ENCODE measurements around the gene RABAC1.
"Not testable (repeated sequence)": the region's sequence is repeated elsewhere in the genome, so short reads cannot be mapped to it uniquely, and the experiment has no call there.

RABAC1 gene

DNA sequence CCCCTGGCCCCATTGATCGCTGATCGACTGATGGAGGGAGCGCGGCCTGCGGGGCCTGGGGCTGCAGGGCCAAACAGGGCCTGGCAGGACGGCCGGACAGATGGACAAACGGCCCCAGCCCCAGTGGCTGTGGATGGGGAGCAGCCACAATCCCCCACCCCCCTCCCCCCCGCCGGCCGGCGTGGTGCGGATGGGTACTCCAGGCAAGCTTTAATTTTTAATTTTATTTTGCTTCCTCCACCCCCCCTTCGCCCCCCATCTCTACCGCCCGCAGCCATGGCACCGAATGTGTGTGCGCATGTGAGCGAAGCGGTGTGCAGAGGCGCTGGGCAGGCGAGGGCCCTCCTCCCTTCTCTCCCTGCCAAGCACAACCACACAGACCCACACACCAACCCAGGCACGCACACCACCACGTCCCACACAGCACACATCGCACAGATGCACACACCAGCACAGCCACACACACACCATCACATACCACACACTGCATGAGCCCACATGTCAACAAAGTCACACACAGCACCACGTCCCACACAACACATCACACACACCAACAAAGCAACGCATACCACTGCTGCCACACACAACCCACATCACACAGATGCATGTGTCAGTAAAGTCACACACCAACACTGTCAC, 43.2 kb downstream of the RABAC1 start:
- no peak for DNase-seq (ENCODE audit: low read depth, low spot score)

DNA sequence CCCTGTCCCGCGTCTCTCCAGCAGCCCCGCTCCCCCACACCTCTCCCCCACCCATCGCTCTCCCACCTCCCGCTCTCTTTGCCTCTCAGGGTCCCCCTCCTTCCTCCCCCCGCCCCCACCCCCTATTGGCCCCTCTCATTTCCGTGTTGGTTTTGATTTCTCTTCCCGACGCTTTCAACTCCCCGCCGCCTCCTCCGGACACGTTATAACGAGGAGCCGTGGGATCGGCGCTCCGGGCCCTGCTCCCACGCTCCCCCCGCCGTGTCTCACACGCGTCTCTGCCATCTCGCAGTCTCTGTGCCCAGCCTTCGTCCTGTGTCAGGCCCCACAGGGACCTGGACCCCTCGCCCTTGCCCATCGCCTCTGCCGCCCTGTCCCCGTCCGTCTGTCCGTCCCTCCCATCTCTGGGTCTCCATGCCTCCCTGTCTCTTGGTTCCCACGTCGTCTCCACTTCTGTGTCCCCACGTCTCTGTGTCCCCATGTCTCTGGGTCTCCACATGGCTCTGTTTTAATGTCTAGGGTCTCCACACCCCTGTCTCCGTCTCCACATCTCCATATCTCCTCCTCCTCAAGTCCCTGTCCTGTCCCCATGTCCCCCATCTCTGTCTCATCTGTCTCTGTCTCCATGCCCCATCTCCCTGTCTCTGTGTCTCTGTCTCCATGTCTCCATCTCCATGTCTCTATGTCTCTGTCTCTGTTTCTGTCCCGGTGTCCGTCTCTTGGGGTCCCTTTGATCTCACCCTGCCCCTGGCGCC, 43.9 kb downstream of the RABAC1 start:
- DNase-seq (ENCODE audit: low read depth, low spot score): no peak

GRCh38 chr19:41914424-41914834, 44.7 kb downstream of the RABAC1 start:
- not testable (repeated sequence) for DNase-seq (ENCODE audit: low read depth, low spot score)

GRCh38 chr19:41913538-41914423, 45.3 kb downstream of the RABAC1 start:
- no peak for DNase-seq (ENCODE audit: low read depth, low spot score)

GRCh38 chr19:41912899-41913537, 46.1 kb downstream of the RABAC1 start:
- no peak for DNase-seq (ENCODE audit: low read depth, low spot score)

- DNase-seq (ENCODE audit: low read depth, low spot score): no peak
Measured at GRCh38 chr19:41911889-41912731, 47.0 kb downstream of the RABAC1 start.

DNA sequence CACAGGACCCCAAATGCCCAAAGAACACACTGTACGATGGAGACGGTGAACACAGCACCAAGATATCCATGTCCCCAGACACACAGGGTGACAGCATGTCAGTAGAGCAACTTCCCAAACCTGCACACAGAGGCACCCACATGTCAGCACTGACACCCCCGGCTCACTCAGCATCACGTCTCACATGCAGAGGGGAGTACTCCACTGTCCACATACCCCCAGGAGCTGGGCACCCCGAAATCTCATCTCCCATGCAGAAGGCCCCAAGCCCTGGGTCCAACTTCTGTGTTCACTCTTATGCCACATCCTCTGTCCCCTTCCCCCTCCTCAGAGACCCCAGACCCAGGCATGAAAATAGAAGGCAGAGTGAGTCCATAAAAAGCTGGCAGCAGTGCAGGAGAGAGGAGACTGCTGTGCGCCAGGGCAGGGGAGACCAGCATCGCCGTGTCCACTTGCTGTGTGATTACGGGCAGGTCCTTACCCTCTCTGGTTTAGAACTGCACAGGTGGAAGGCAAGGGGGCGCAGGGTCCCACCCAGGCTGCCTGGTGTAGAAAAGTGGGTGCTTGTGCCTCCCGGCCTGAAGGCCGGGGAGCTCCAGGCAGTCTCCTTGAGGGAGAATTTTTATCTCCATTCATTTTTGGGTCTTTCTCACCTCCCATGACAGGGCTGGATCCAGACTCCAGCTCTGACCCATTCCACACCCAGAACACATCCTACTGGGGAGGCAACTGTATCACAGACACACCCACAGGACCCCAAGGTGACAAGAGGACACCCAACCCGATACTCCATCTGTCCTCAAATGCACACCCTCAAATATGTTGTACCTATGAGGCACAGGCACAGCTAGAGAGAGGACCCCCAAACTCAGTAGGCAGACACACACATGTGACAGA, 47.9 kb downstream of the RABAC1 start:
- DNase-seq (ENCODE audit: low read depth, low spot score): no peak

GRCh38 chr19:41910240-41910991, 48.7 kb downstream of the RABAC1 start:
- no peak for DNase-seq (ENCODE audit: low read depth, low spot score)

GRCh38 chr19:41909706-41910105, 49.4 kb downstream of the RABAC1 start:
- DNase-seq (ENCODE audit: low read depth, low spot score): no peak

GRCh38 chr19:41908724-41909464, 50.2 kb downstream of the RABAC1 start:
- no peak for DNase-seq (ENCODE audit: low read depth, low spot score)

DNA sequence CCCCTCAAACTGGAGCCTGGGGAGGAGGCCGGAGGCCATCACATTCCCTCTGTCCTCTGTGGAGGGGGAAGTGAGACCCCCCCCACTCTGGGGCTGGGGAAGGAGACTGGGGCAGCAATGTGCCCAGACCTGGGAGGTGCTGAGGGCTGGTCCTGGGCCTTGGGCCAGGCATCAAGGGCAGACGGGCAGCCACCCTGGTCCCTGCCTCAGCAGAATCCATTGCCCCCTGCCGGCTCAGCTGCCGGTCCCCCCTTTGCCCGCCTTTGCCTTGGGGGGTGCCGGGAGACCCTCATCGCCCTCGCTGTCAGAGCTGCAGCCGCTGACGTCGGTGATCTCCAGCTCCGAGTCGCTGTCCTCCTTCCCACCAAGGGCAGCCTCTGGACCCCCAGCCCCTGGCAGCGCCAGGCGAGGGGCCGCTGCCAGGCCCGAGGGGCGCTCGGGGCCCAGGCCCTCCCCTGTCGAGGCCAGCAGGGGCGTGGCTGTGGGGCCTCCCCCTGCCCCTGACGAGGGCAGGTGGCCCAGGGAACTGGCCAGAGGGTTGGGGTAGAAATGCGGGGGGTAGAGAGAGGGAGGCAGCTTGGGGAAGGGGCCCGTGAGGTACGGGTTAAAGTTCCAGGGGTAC, 51.0 kb downstream of the RABAC1 start:
- DNase-seq (ENCODE audit: low read depth, low spot score): no peak

- no peak for DNase-seq (ENCODE audit: low read depth, low spot score)
Measured at GRCh38 chr19:41906916-41907680, 52.0 kb downstream of the RABAC1 start.

Data from activated naive CD8-positive, alpha-beta T cell treated with anti-CD3 and anti-CD28 coated beads, Interleukin-2, amount 50 U/mL, for 16 hours (primary cell).